NCI-H345 treated with DMSO at 0.1 percent for 48 hours (cell line): Measurements from ENCODE around the gene SPANXB1.
"Not testable (repeated sequence)": the region's sequence is repeated elsewhere in the genome, so short reads cannot be mapped to it uniquely, and the experiment has no call there.

ENCODE experiments used
- DNase-seq: peaks from one replicate; lab custom pipeline; 2025; ENCODE audit not compliant: unreplicated experiment; lab: John Stamatoyannopoulos, UW

The SPANXB1 gene

GRCh38 chrX:141002568-141002967, at the start of gene SPANXB1:
Gene SPANXB1, plus strand, starts transcription at chrX:141002594. Its CDS starts 100 bp downstream, at chrX:141002694.
- not testable (repeated sequence) for DNase-seq

GRCh38 chrX:140967036-140967435, 35.4 kb upstream of the SPANXB1 start:
- DNase-seq = no peak

- DNase-seq = no peak
Measured at GRCh38 chrX:140971099-140971795, 31.1 kb upstream of the SPANXB1 start.

GRCh38 chrX:140975472-140975871, 26.9 kb upstream of the SPANXB1 start:
- no peak for DNase-seq

- no peak for DNase-seq
Measured at GRCh38 chrX:140980271-140980670, 22.1 kb upstream of the SPANXB1 start.

GRCh38 chrX:140983730-140984129, 18.7 kb upstream of the SPANXB1 start:
- no peak for DNase-seq

- not testable (repeated sequence) for DNase-seq
Measured at GRCh38 chrX:141005243-141005642, 2.8 kb downstream of the SPANXB1 start.

GRCh38 chrX:141044246-141044645, 41.9 kb downstream of the SPANXB1 start:
- not testable (repeated sequence) for DNase-seq

GRCh38 chrX:141049878-141050277, 47.5 kb downstream of the SPANXB1 start:
- not testable (repeated sequence) for DNase-seq

GRCh38 chrX:141052098-141052497, 49.7 kb downstream of the SPANXB1 start:
- DNase-seq = not testable (repeated sequence)
